Loucy (cell line): ENCODE data around the gene MBD5.
A peak's percentile ranks its signal among the peaks of the same experiment; 100 is the strongest.

ENCODE experiments used
- H2AFZ ChIP-seq: fragments of 200-600 bp; sonication (generic); 2 replicates; pipeline ENCODE4 v1.6.0; 2016; ENCODE audit warnings: antibody characterized with exemption, mild to moderate bottlenecking, low read length, moderate library complexity
- H3F3A ChIP-seq: fragments of 200-600 bp; 2 replicates; pipeline ENCODE4 v1.6.0; 2016; ENCODE audit warnings: antibody characterized with exemption, low read depth, mild to moderate bottlenecking
- H3K27me3 ChIP-seq: fragments of 200-600 bp; sonication (generic); 2 replicates; pipeline ENCODE4 v1.6.1; 2014; ENCODE audit warnings: low read length, mild to moderate bottlenecking; ENCODE audit not compliant: insufficient read depth, poor library complexity, severe bottlenecking
- H3K36me3 ChIP-seq: fragments of 200-600 bp; sonication (generic); 2 replicates; pipeline ENCODE4 v1.6.1; 2016; ENCODE audit warnings: low read length; ENCODE audit not compliant: insufficient read depth
- H3K4me1 ChIP-seq: fragments of 200-600 bp; sonication (generic); 2 replicates; pipeline ENCODE4 v1.5.1; 2014; ENCODE audit warnings: low read length, mild to moderate bottlenecking; ENCODE audit not compliant: insufficient read depth, poor library complexity, severe bottlenecking
- H3K4me2 ChIP-seq: fragments of 200-600 bp; sonication (generic); 2 replicates; pipeline ENCODE4 v1.6.0; 2014; ENCODE audit warnings: antibody characterized with exemption, low read length, low read depth, mild to moderate bottlenecking; ENCODE audit not compliant: poor library complexity, severe bottlenecking
- H3K4me3 ChIP-seq: fragments of 200-600 bp; sonication (generic); 2 replicates; pipeline ENCODE4 v1.5.1; 2014; ENCODE audit warnings: low read length, mild to moderate bottlenecking, mixed read lengths; ENCODE audit not compliant: poor library complexity, severe bottlenecking
- H3K79me2 ChIP-seq: fragments of 200-600 bp; sonication (generic); 2 replicates; pipeline ENCODE4 v1.6.1; 2014; ENCODE audit warnings: low read length; ENCODE audit not compliant: insufficient read depth
- H3K9ac ChIP-seq: fragments of 200-600 bp; sonication (generic); 2 replicates; pipeline ENCODE4 v1.6.0; 2014; ENCODE audit warnings: mild to moderate bottlenecking, low read depth, low read length, moderate library complexity; ENCODE audit not compliant: poor library complexity, severe bottlenecking
- H3K9me2 ChIP-seq: fragments of 200-600 bp; sonication (generic); replicated peaks from 2 replicates; pipeline ENCODE4 v1.6.1; 2016; ENCODE audit warnings: low read depth, low read length, mixed read lengths
- H3K9me3 ChIP-seq: fragments of 200-600 bp; sonication (generic); 2 replicates; pipeline ENCODE4 v1.6.1; 2014; ENCODE audit warnings: mild to moderate bottlenecking, antibody characterized with exemption, low read length, low read depth; ENCODE audit not compliant: insufficient read depth
- H4K20me1 ChIP-seq: fragments of 200-600 bp; sonication (generic); 2 replicates; pipeline ENCODE4 v1.6.0; 2014; ENCODE audit warnings: antibody characterized with exemption, low read length, mild to moderate bottlenecking; ENCODE audit not compliant: insufficient read depth, poor library complexity, severe bottlenecking
- CTCF ChIP-seq: fragments of 200-600 bp; sonication (generic); conservative IDR thresholded peaks from 2 replicates; pipeline ENCODE4 v1.5.1; 2014; ENCODE audit warnings: mild to moderate bottlenecking, antibody characterized with exemption, low read length
- EZH2phosphoT487 ChIP-seq: fragments of 200-600 bp; IDR thresholded peaks from 2 replicates; pipeline ENCODE4 v1.6.1; 2018; ENCODE audit warnings: antibody characterized with exemption, mild to moderate bottlenecking, moderate library complexity, borderline replicate concordance

Gene MBD5

GRCh38 chr2:148027822-148028221 lies 6.9 kb downstream of the MBD5 start:
- Histone ChIP-seq H3K9me2 (no peaks in the 10 kb centered on the region), H3F3A (no peaks in the 10 kb centered on the region), H3K27me3 (no peaks in the 10 kb centered on the region), H3K4me1 (peaks cover 52% of the 10 kb centered on the region), H3K4me3 (peak overlapping the region; percentile 20), H3K4me2 (peak overlapping the region; percentile 95), H2AFZ (no peak overlapping the region), H3K9me3 (no peaks in the 10 kb centered on the region), H3K36me3 (no peaks in the 10 kb centered on the region), H4K20me1 (peaks cover 54% of the 10 kb centered on the region), H3K9ac (no peak overlapping the region), H3K79me2 (peaks cover 57% of the 10 kb centered on the region)
- TF ChIP-seq EZH2phosphoT487 (no peak), CTCF (no peak)

- Histone ChIP-seq H3K79me2 (peaks cover 48% of the 10 kb centered on the region), H3K4me2 (peak overlapping the region; percentile 43), H3K36me3 (no peaks in the 10 kb centered on the region), H3K9ac (no peak overlapping the region), H3K9me3 (no peaks in the 10 kb centered on the region), H3K4me1 (peaks cover 43% of the 10 kb centered on the region), H3F3A (no peaks in the 10 kb centered on the region), H3K9me2 (no peaks in the 10 kb centered on the region), H3K27me3 (no peaks in the 10 kb centered on the region), H4K20me1 (peaks cover 45% of the 10 kb centered on the region), H3K4me3 (no peak overlapping the region), H2AFZ (no peak overlapping the region)
- TF ChIP-seq CTCF (no peak), EZH2phosphoT487 (no peak)
These were observed 7.9 kb downstream of the MBD5 start for GRCh38 chr2:148028781-148029180.

GRCh38 chr2:148031152-148031551 lies 10.3 kb downstream of the MBD5 start:
- H3K9me3 ChIP-seq = no peaks in the 10 kb centered on the region
- no peak overlapping the region for H3K9ac ChIP-seq
- H2AFZ ChIP-seq = no peak overlapping the region
- no peaks in the 10 kb centered on the region for H3K27me3 ChIP-seq
- H4K20me1 ChIP-seq = peaks cover 23% of the 10 kb centered on the region
- H3K4me1 ChIP-seq = peaks cover 22% of the 10 kb centered on the region
- H3K4me3 ChIP-seq = no peak overlapping the region
- H3K9me2 ChIP-seq = no peaks in the 10 kb centered on the region
- H3K4me2 ChIP-seq = no peak overlapping the region
- H3K36me3 ChIP-seq = no peaks in the 10 kb centered on the region
- H3F3A ChIP-seq = no peaks in the 10 kb centered on the region
- TF ChIP-seq EZH2phosphoT487 (no peak), CTCF (no peak)
- H3K79me2 ChIP-seq = peaks cover 27% of the 10 kb centered on the region
